H9 (cell line): Measurements from ENCODE around the gene NHSL2. TPM values are rescaled to one million over a fixed set of nuclear protein-coding genes. Genes with fewer than 3 reads are reported as not detected.

Source experiments
- DNase-seq: peaks from one replicate; pipeline ENCODE4 v3.0.0-alpha.2; 2017
- H2AFZ ChIP-seq: one replicate; pipeline ENCODE4 v1.6.1; 2013; ENCODE audit warnings: mild to moderate bottlenecking, low read length, control low read depth, moderate library complexity
- H2AK5ac ChIP-seq: 2 replicates; pipeline ENCODE4 v1.6.1; 2013; ENCODE audit warnings: low read length, control low read depth, mixed read lengths; ENCODE audit not compliant: insufficient read length
- H2BK120ac ChIP-seq: one replicate; pipeline ENCODE4 v1.6.1; 2013; ENCODE audit warnings: low read depth, mild to moderate bottlenecking, low read length, control low read depth, inconsistent platforms; ENCODE audit not compliant: poor library complexity, severe bottlenecking
- H2BK12ac ChIP-seq: 2 replicates; pipeline ENCODE4 v1.6.1; 2013; ENCODE audit warnings: low read length, control low read depth, mixed read lengths, low read depth; ENCODE audit not compliant: insufficient read length
- H2BK15ac ChIP-seq: 2 replicates; pipeline ENCODE4 v1.6.1; 2013; ENCODE audit warnings: low read depth, low read length, control low read depth
- H2BK20ac ChIP-seq: one replicate; pipeline ENCODE4 v1.6.1; 2013; ENCODE audit warnings: low read depth, mild to moderate bottlenecking, low read length, control low read depth, inconsistent platforms; ENCODE audit not compliant: poor library complexity, severe bottlenecking
- H2BK5ac ChIP-seq: 2 replicates; pipeline ENCODE4 v1.6.1; 2013; ENCODE audit warnings: low read length, control low read depth, mixed read lengths; ENCODE audit not compliant: insufficient read length
- H3K14ac ChIP-seq: 2 replicates; pipeline ENCODE4 v1.6.1; 2013; ENCODE audit warnings: low read length, control low read depth; ENCODE audit not compliant: insufficient read depth
- H3K18ac ChIP-seq: 2 replicates; pipeline ENCODE4 v1.6.1; 2013; ENCODE audit warnings: low read depth, mild to moderate bottlenecking, mixed read lengths, low read length, control low read depth; ENCODE audit not compliant: insufficient read length
- H3K23ac ChIP-seq: 2 replicates; pipeline ENCODE4 v1.6.1; 2013; ENCODE audit warnings: low read length, control low read depth, mixed read lengths, low read depth; ENCODE audit not compliant: insufficient read length
- H3K23me2 ChIP-seq: 2 replicates; pipeline ENCODE4 v1.6.1; 2013; ENCODE audit warnings: low read depth, mild to moderate bottlenecking, mixed read lengths, low read length, control low read depth; ENCODE audit not compliant: insufficient read length, poor library complexity, severe bottlenecking
- H3K27ac ChIP-seq: 2 replicates; pipeline ENCODE4 v1.5.1; 2013; ENCODE audit warnings: low read length, control low read depth, mixed read lengths, low read depth; ENCODE audit not compliant: insufficient read length
- H3K27me3 ChIP-seq: 2 replicates; pipeline ENCODE4 v1.6.1; 2013; ENCODE audit warnings: low read length, control low read depth, inconsistent platforms; ENCODE audit not compliant: insufficient read depth
- H3K4ac ChIP-seq: 2 replicates; pipeline ENCODE4 v1.6.1; 2013; ENCODE audit warnings: low read depth, mild to moderate bottlenecking, control low read depth, inconsistent platforms, low read length, moderate library complexity
- H3K4me1 ChIP-seq: 2 replicates; pipeline ENCODE4 v1.6.1; 2013; ENCODE audit warnings: low read length, control low read depth, inconsistent platforms; ENCODE audit not compliant: insufficient read depth
- H3K4me2 ChIP-seq: 2 replicates; pipeline ENCODE4 v1.6.1; 2013; ENCODE audit warnings: low read length, control low read depth, mixed read lengths; ENCODE audit not compliant: insufficient read length, insufficient read depth
- H3K56ac ChIP-seq: 2 replicates; pipeline ENCODE4 v1.6.1; 2013; ENCODE audit warnings: low read depth, mild to moderate bottlenecking, mixed read lengths, low read length, control low read depth; ENCODE audit not compliant: insufficient read length
- H3K79me1 ChIP-seq: 2 replicates; pipeline ENCODE4 v1.6.1; 2013; ENCODE audit warnings: low read depth, mild to moderate bottlenecking, moderate library complexity, low read length, control low read depth, inconsistent platforms; ENCODE audit not compliant: insufficient read depth, poor library complexity, severe bottlenecking
- H3K79me2 ChIP-seq: 2 replicates; pipeline ENCODE4 v1.6.1; 2013; ENCODE audit warnings: low read length, control low read depth, inconsistent platforms; ENCODE audit not compliant: insufficient read depth
- H3K9ac ChIP-seq: 2 replicates; pipeline ENCODE4 v1.6.1; 2013; ENCODE audit warnings: low read length, control low read depth, mixed read lengths; ENCODE audit not compliant: insufficient read length; ENCODE audit errors: extremely low read depth
- H3K9me3 ChIP-seq: one replicate; pipeline ENCODE4 v1.6.1; 2013; ENCODE audit warnings: low read depth, low read length, inconsistent platforms; ENCODE audit not compliant: control insufficient read depth
- H3T11ph ChIP-seq: one replicate; pipeline ENCODE4 v1.6.1; 2013; ENCODE audit warnings: mild to moderate bottlenecking, low read length, control low read depth, inconsistent platforms
- H4K20me1 ChIP-seq: one replicate; pipeline ENCODE4 v1.6.1; 2013; ENCODE audit not compliant: control insufficient read depth, insufficient read length, insufficient read depth
- H4K5ac ChIP-seq: 2 replicates; pipeline ENCODE4 v1.6.1; 2013; ENCODE audit warnings: low read depth, mild to moderate bottlenecking, mixed read lengths, low read length, control low read depth; ENCODE audit not compliant: insufficient read length
- H4K8ac ChIP-seq: replicated peaks from 2 replicates; pipeline ENCODE4 v1.6.1; 2013; ENCODE audit warnings: low read length, control low read depth, mixed read lengths, low read depth; ENCODE audit not compliant: insufficient read length
- H4K91ac ChIP-seq: 2 replicates; pipeline ENCODE4 v1.6.1; 2013; ENCODE audit warnings: low read depth, mild to moderate bottlenecking, moderate library complexity, mixed read lengths, low read length, control low read depth; ENCODE audit not compliant: insufficient read length
- H3K27ac Mint-ChIP-seq, 3 experiments: 2 replicates in 2 of 3; 3 replicates in 1 of 3; pipeline ENCODE4 v1.8.0; 2020 to 2021; ENCODE audit warnings: mixed read lengths in 3 of 3, mild to moderate bottlenecking in 1 of 3, moderate library complexity in 1 of 3
- H3K27me3 Mint-ChIP-seq: 2 replicates; pipeline ENCODE4 v1.8.0; 2021; ENCODE audit warnings: low read depth, mild to moderate bottlenecking, moderate library complexity, mixed read lengths
- H3K36me3 Mint-ChIP-seq, 3 experiments: 2 replicates in 2 of 3; 3 replicates in 1 of 3; pipeline ENCODE4 v1.8.0; 2020 to 2021; ENCODE audit warnings: low read depth in 3 of 3, mixed read lengths in 3 of 3; ENCODE audit not compliant: insufficient read depth in 1 of 3
- H3K4me1 Mint-ChIP-seq, 2 experiments: 2 replicates each; pipeline ENCODE4 v1.8.0; 2020; ENCODE audit warnings: mixed read lengths in 2 of 2
- H3K4me3 Mint-ChIP-seq, 2 experiments: 2 replicates in 1 of 2; 3 replicates in 1 of 2; pipeline ENCODE4 v1.8.0; 2020 to 2021; ENCODE audit warnings: mild to moderate bottlenecking in 2 of 2, mixed read lengths in 2 of 2, moderate library complexity in 1 of 2
- H3K9me3 Mint-ChIP-seq, 2 experiments: 2 replicates in 1 of 2; 3 replicates in 1 of 2; pipeline ENCODE4 v1.8.0; 2020; ENCODE audit warnings: mild to moderate bottlenecking in 2 of 2, mixed read lengths in 2 of 2, moderate library complexity in 1 of 2
- WGBS: extraction: QIAGEN DNeasy Blood & Tissue Kit; methylation state at CpG from one replicate; pipeline ENCODE4 v1.1.7; 2013; ENCODE audit warnings: missing lambda C conversion rate, low lambda C conversion rate, mixed read lengths; ENCODE audit not compliant: insufficient read length; ENCODE audit errors: extremely low coverage; 5-methylcytosine and 5-hydroxymethylcytosine counted together
- total RNA-seq: library from RNA; stranded (reverse); gene quantifications from 2 replicates; pipeline ENCODE4 v1.2.1, GENCODE V29; 2021
- TF ChIP-seq, protein P1 (sequence below): fragments of 200-600 bp; sonication (generic); conservative IDR thresholded peaks from 3 replicates; pipeline ENCODE4 v1.8.0; 2021; ENCODE audit warnings: antibody characterized with exemption, mild to moderate bottlenecking

NHSL2 gene
- total RNA-seq, 1 experiment from 2014 or later = 6.4 TPM

DNA sequence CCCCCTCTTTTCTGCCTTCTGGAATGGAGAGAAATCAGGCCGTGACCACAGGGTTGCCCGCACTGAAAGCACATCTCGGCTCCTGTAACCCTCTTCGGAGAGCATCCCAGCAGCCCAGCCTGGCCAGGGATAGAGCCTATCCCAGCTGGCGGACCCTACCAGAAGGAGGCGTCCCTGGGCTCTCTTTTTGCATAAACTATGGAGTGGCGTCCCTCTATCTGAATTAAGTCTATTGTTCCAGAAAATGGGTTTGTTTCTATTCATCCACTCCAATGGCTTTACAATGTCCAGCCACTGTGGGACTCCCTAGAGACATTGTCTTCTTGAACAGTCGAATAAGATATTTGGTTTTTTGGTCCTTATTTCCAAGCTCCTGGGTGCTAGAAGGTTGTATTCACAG, 689 bp upstream of the NHSL2 start:
- H3K79me2 ChIP-seq = peaks cover 3% of the 10 kb centered on the region; the same call in 1 of the 2 replicates
- no peak overlapping the region for H3K56ac ChIP-seq
- no peaks in the 10 kb centered on the region; the same call in none of the 2 replicates for H3K4me1 ChIP-seq
- no CpG with 5 or more reads among the region's 8 CpGs for WGBS
- no peak overlapping the region for H2BK120ac ChIP-seq
- H3K27ac Mint-ChIP-seq = no peak overlapping the region
- no peak overlapping the region for H2BK5ac ChIP-seq
- H2BK12ac ChIP-seq = no peak overlapping the region
- H3K36me3 Mint-ChIP-seq = peaks cover 3 to 11% (median 11%) of the 10 kb centered on the region in 3 experiments
- H3K18ac ChIP-seq = no peak overlapping the region
- H2AK5ac ChIP-seq = no peak overlapping the region
- H3K14ac ChIP-seq = no peak overlapping the region
- H3K27ac ChIP-seq = no peak overlapping the region
- peak overlapping the region; percentile 44 for H3K4me2 ChIP-seq
- H3K9me3 ChIP-seq = peaks cover 30% of the 10 kb centered on the region
- H2BK15ac ChIP-seq = no peak overlapping the region
- no peak overlapping the region for H3K23ac ChIP-seq
- no peak overlapping the region for H3K4ac ChIP-seq
- H3K79me1 ChIP-seq = no peaks in the 10 kb centered on the region
- no peaks in the 10 kb centered on the region for H3K27me3 ChIP-seq
- TF ChIP-seq, protein P1, sequence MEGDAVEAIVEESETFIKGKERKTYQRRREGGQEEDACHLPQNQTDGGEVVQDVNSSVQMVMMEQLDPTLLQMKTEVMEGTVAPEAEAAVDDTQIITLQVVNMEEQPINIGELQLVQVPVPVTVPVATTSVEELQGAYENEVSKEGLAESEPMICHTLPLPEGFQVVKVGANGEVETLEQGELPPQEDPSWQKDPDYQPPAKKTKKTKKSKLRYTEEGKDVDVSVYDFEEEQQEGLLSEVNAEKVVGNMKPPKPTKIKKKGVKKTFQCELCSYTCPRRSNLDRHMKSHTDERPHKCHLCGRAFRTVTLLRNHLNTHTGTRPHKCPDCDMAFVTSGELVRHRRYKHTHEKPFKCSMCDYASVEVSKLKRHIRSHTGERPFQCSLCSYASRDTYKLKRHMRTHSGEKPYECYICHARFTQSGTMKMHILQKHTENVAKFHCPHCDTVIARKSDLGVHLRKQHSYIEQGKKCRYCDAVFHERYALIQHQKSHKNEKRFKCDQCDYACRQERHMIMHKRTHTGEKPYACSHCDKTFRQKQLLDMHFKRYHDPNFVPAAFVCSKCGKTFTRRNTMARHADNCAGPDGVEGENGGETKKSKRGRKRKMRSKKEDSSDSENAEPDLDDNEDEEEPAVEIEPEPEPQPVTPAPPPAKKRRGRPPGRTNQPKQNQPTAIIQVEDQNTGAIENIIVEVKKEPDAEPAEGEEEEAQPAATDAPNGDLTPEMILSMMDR = peak; percentile 60; the same call in 2 of the 3 replicates
- H3K27me3 Mint-ChIP-seq = peaks cover 16% of the 10 kb centered on the region
- H3K4me3 Mint-ChIP-seq = peak overlapping the region; percentile 64 to 86
- H3T11ph ChIP-seq = no peak overlapping the region
- H3K9me3 Mint-ChIP-seq = peaks cover 67 to 72% of the 10 kb centered on the region in 2 experiments
- H3K9ac ChIP-seq = no peak overlapping the region
- no peaks in the 10 kb centered on the region for H4K20me1 ChIP-seq
- peaks cover 7 to 21% of the 10 kb centered on the region in 2 experiments for H3K4me1 Mint-ChIP-seq
- DNase-seq = peak; percentile 65
- H2BK20ac ChIP-seq = no peak overlapping the region
- H4K91ac ChIP-seq = no peak overlapping the region
- no peak overlapping the region for H4K5ac ChIP-seq
- peaks cover 6% of the 10 kb centered on the region for H3K23me2 ChIP-seq
- no peak overlapping the region for H2AFZ ChIP-seq
- no peak overlapping the region for H4K8ac ChIP-seq
